HTERT RPE-1 (cell line): Measurements from ENCODE around the gene KRTAP2-4.
"Not testable (repeated sequence)": the region's sequence is repeated elsewhere in the genome, so short reads cannot be mapped to it uniquely, and the experiment has no call there.

Experiments
- in situ Hi-C: fragments of 300-500 bp; cut with MboI; formaldehyde crosslinking; loops from 4 replicates; pipeline ENCODE4 v1.14.3; 2020; ENCODE audit warnings: low sequenced_read_pairs

Gene KRTAP2-4

DNA sequence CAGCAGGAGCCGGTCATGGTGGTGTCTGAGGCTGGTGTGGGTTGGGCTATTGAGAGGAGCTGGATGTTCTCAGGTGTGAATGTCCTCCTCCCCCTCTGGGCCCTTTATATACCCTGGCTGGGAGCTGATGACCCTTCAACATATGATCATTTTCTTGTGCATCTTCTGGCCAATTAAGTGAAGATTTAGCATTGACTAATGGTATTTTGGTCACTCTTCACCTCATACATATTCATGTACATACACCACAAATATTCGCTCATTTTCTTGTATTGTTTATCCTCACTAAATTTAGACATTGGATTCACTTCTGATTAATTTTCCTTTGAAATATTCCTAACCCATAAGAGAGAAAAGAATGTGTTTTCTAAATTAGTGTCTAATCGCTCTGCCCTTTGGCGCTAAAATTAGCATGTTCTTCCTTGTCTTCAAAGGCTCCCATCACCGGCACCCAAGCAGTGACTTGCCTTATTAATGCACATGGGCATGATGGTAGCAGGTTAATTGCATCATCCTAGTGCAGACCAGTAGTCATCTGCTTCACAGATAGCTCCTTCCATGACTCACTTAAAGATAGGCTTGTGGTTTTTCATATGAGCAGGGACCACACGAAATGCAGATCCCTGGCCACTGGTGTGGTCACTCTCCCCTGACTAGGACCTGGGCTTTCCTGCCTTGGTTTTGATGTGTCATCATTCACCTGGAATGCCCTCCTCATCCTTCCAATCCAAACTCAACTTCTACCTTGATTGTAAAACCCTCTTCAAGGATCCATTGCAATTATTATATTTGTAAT lies at the start of gene KRTAP2-4:
Gene KRTAP2-4 (minus strand): TSS at position 51 of the 796 bp plus-strand sequence. CDS start 34 bp downstream, at position 17.
- in situ Hi-C loops = no loop called here

DNA sequence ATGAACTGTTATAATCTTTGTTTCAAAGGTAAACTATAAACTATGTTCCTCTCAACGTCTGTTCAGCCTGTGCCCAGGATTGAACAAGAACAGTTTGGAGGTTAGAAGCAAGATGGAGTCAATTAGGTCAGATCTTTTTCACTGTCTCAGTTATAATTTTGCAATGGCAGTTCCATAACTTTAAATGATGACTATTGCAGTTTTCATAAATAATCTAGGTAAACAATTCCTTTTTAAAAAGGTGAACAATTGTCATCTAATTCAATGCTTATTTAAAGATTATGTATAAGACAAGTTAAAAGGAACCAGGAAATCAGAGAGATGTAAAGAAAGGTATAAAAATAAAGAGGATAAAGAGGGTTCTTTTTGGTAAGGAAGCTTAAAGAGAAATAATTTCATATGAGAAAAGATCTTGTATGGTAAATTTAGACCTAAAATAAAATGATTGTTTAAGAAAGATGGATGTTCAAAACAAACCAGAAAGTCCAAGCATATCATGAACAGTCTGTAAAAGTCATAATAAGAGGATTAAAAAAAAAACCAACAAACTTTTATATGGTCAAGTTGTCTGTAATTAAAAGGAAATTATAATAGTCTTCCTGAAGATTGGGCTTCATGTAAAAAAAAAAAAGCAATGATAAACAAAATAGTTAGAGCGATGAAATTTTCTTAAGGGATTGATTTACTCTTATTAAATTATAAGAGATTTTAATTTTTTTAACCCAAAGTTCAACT lies 45.6 kb upstream of the KRTAP2-4 start:
- in situ Hi-C loops = no loop called here

DNA sequence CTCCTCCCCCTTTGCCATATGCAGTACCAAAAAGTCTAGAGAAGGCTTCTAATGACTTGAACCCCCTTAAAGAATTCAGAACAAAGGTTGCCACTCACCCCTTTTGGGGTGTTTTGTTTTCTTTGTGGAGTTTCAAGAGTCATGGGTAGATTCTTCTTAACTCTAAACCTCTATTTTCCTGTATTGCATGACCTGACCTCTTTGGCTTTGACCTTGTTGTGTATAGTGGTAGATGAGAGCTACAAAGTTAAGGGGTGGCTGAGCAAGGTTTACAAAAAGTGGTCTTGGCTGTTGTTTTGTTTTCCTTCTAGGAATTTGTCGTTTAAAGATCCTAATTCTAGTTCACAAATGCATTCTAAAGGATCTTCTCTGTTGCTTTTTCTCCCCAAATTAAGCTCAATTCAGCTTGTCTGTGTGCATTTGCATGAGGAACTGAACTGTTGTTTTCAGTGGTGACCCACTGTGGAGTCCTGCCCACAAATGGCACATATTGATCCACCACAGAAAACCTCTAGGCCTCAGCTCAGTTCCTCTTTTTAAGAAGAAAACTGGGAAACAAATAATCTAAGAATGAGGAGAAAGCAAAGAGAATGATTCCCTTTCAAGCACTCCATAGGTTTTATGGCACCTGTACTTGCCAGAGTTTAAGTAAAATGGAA lies 43.2 kb upstream of the KRTAP2-4 start:
- in situ Hi-C loops = not testable (repeated sequence)

- in situ Hi-C loops = no loop called here
Observed at GRCh38 chr17:41107941-41108450, 42.3 kb upstream of the KRTAP2-4 start.

- in situ Hi-C loops = not testable (repeated sequence)
Observed at GRCh38 chr17:41105347-41105746, 39.7 kb upstream of the KRTAP2-4 start, which contains the start of gene KRTAP4-9. KRTAP4-9 (plus strand) TSS chr17:41105389; CDS start chr17:41105389, 0 bp downstream.

- in situ Hi-C loops = not testable (repeated sequence)
Observed at GRCh38 chr17:41104386-41105038, 38.8 kb upstream of the KRTAP2-4 start.

- in situ Hi-C loops = no loop called here
Observed at GRCh38 chr17:41103896-41104295, 38.2 kb upstream of the KRTAP2-4 start.

- in situ Hi-C loops = no loop called here
Observed at GRCh38 chr17:41101586-41102259, 36.0 kb upstream of the KRTAP2-4 start, which contains the start of gene KRTAP4-16. KRTAP4-16 (minus strand) TSS chr17:41102209; CDS start chr17:41102209, 0 bp downstream.

GRCh38 chr17:41099682-41100480 lies 34.2 kb upstream of the KRTAP2-4 start:
- in situ Hi-C loops = not testable (repeated sequence)

DNA sequence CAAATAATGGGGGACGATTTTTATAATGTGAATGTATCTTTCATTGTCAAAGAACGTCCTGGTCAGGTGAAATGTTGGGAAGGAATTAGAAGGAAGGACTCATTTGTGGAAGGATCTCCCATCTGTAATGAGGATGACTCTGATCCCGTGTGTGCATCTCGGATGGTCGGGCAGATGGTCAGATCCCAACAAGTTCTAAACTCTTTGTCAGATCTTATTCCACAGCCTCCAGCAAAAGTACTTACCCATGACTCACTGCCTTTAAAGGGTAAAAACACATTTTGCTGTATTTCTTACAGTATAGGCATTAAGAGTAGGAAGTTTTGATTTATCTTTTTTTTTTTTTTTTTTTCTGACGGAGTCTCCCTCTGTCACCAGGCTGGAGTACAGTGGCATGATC lies 32.8 kb upstream of the KRTAP2-4 start:
- in situ Hi-C loops = no loop called here

GRCh38 chr17:41098042-41098441 lies 32.4 kb upstream of the KRTAP2-4 start, which contains the start of gene KRTAP4-8:
KRTAP4-8 (minus strand) TSS chr17:41098142; CDS start chr17:41098084, 58 bp downstream.
- in situ Hi-C loops = no loop called here

DNA sequence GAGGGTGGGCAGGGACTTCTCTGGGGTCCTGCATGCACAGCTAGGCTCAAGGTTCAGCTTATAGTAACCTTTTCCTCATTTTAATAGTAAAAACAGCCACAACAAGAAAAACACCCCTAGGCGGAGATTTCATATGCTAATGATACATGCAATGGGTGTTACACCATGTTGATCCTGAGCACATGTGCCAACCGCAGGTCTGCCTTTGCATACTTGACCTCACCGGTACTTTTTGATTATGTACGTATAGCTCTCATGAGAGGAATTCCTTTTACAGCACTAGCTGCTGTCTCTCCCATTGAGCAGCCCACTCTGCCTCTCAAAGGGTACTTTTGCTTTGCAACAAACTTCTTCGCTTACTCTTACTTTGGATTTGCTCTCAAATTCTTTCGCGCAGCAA lies 30.4 kb upstream of the KRTAP2-4 start:
- in situ Hi-C loops = no loop called here

DNA sequence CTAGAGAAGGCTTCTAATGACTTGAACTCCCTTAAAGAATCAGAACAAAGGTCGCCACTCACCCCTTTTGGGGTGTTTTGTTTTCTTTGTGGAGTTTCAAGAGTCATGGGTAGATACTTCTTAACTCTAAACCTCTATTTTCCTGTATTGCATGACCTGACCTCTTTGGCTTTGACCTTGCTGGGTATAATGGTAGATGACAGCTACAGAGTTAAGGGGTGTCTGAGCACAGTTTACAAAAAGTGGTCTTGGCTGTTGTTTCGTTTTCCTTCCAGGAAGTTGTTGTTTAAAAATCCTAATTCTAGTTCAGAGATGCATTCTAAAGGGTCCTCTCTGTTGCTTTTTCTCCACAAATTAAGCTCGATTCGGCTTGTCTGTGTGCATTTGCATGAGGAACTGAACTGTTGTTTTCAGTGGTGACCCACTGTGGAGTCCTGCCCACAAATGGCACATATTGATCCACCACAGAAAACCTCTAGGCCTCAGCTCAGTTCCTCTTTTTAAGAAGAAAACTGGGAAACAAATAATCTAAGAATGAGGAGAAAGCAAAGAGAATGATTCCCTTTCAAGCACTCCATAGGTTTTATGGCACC lies 23.2 kb upstream of the KRTAP2-4 start:
- in situ Hi-C loops = not testable (repeated sequence)

DNA sequence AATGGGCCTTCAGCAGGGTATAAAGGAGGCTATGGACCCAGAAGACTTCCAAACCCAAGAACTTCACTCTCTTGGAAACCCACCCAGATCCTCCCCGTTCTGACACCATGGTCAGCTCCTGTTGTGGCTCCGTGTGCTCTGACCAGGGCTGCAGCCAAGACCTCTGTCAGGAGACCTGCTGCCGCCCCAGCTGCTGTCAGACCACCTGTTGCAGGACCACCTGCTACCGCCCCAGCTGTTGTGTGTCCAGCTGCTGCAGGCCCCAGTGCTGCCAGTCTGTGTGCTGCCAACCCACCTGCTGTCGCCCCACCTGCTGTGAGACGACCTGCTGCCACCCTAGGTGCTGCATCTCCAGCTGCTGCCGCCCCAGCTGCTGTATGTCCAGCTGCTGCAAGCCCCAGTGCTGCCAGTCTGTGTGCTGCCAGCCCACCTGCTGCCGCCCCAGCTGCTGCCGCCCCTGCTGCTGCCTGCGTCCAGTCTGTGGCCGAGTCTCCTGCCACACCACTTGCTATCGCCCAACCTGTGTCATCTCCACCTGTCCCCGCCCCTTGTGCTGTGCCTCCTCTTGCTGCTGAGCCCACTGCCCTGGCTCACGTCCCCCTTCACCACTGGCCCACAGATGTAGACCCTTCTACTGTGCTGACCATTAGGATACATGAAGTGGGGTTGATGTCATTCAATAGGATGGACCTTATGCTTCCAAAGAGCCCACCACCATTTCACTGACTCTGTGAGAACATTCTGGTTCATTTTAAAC lies 18.6 kb upstream of the KRTAP2-4 start, which contains the start of gene KRTAP4-7:
Gene KRTAP4-7 (plus strand): TSS at position 51 of the 757 bp plus-strand sequence. CDS start 57 bp downstream, at position 108.
- in situ Hi-C loops = not testable (repeated sequence)

DNA sequence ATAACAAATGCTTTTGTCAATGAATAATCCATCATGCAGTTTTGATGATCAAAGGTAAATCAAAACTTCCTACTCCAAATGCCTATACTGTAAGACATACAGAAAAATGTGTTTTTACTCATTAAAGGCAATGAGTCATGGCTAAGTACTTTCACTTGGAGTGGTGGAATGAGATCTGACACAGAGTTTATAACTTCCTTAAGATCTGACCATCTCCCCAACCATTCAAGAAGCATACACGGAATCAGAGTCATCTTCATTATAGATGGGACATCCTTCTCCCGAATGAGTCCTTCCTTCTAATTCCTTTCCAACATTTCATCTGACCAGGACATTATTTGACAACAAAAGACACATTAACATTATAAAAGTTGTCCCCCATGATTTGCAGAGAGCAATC lies 17.7 kb upstream of the KRTAP2-4 start:
- in situ Hi-C loops = not testable (repeated sequence)

DNA sequence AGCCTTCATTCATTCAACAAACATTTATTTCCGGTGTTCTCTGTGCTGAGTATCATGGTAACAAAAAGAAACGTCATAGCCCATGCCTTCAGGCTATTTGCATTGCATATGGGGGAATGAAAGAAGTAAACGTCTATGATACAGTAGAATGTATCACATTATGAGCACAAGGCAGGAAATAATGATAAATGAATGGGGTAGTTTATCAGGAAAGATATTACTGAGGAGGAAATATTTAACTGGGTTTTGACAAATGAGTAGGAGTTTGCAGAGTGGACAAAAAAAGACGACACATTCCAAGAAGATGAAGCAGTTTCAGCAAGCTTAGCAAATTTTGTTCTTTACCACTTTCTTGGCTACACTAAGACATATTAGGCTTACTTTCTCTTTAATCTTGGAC lies 16.9 kb upstream of the KRTAP2-4 start:
- in situ Hi-C loops = no loop called here

GRCh38 chr17:41076788-41077187 lies 11.1 kb upstream of the KRTAP2-4 start:
- in situ Hi-C loops = no loop called here

DNA sequence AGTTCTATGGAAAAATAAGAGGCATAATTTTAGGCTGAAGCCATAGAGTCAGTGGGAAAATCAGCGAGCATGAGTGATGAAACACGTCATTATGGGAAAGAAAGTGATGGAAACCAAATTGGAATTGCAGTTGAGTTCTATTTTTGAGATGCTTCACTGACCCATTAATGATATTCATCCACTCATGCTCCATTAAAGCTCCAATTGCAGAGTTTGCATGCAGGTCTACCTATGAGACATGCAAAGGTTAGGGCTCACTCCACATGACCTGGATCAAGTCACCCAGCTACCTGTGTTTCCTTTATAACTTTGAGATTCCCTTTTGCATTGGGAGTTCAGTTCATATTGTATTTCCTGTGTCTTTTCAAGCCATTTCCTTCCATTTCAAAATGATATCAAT lies 8.0 kb upstream of the KRTAP2-4 start:
- in situ Hi-C loops = no loop called here
